Hematopoietic multipotent progenitor cell treated with erythropoietin and hydrocortisone succinate and interleukin-3 and kit ligand, for 15 days (in vitro differentiated cells): ENCODE measurements around the gene PCNX1.
"Not testable (repeated sequence)": the region's sequence is repeated elsewhere in the genome, so short reads cannot be mapped to it uniquely, and the experiment has no call there.

Source experiments
- DNase-seq: peaks from one replicate; pipeline ENCODE4 v3.0.0-alpha.2; 2015; ENCODE audit warnings: low spot score

Gene PCNX1

GRCh38 chr14:70916300-70916699, 9.0 kb downstream of the PCNX1 start:
- no peak for DNase-seq

DNA sequence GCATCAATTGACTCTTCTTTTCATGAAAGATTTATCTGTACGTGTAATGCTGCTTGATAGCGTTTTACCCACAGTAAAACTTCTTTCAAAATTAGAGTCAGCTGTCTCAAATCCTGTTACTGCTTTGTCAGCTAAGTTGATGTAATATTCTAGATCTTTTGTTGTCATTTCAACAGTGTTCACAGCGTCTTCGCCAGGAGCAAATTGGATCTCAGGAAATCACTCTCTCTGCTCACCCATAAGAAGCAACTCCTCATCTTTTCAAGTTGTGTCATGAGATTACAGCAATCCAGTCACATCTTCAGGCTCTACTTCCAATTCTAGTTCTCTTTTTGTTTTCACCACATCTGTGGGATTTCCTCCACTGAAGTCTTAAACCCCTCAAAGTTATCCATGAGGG, 9.5 kb downstream of the PCNX1 start:
- no peak for DNase-seq

GRCh38 chr14:70917633-70918032, 10.4 kb downstream of the PCNX1 start:
- DNase-seq: no peak

DNA sequence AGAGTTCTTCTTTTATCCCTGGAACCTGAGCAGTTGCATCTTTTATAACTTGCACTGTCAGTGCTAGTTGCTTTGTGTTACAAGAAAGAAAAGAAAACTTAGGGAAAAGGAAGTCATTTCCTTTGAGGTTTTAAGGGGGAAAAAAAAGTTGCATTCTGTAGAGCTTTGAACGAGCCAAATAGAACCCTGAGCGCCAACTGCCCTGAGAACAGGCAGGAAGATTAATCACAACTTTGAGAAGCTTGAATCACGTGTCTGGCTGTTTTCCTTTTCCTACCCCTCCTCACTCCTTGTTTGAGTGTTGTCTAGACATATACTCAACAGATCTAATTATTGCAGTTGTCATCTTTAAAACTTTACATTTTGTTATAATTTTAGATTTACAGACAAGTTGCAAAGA, 12.5 kb downstream of the PCNX1 start:
- DNase-seq: no peak

DNA sequence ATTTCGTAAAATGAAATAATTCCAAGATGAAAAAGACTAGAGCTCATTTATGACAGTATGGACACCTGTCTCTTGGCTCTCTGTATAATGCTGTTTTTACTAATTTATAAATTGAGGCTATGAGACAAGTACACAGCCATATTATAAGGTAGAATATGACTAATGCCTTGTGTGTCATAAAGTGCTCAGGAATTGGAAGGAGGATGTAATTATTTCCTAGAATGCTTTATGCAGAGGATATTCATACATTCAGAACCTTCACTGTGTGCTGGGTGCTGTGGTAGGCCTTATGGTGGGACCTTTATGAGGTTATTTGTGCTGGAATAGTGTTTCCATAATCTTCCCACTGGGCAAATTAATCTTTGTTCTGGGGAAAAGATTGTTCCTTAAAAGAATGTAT, 13.3 kb downstream of the PCNX1 start:
- DNase-seq: no peak

GRCh38 chr14:70921669-70922068, 14.4 kb downstream of the PCNX1 start:
- DNase-seq: no peak

DNA sequence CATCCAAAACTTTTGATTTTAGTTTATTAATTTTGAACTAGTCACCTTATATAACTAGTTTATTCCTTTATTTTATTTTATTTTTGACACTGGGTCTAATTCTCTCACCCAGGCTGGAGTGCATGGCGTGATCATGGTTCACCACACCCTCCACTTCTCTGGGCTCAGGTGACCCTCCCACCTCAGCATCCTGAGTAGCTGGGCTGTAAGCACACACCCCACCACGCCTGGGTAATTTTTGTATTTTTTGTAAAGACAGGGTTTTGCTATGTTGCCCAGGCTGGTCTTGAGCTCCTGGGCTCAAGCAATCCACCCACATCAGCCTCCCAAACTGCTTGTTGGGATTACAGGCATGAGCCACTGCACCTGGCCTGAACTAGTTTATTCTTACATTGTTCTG, 17.3 kb downstream of the PCNX1 start:
- no peak for DNase-seq

DNA sequence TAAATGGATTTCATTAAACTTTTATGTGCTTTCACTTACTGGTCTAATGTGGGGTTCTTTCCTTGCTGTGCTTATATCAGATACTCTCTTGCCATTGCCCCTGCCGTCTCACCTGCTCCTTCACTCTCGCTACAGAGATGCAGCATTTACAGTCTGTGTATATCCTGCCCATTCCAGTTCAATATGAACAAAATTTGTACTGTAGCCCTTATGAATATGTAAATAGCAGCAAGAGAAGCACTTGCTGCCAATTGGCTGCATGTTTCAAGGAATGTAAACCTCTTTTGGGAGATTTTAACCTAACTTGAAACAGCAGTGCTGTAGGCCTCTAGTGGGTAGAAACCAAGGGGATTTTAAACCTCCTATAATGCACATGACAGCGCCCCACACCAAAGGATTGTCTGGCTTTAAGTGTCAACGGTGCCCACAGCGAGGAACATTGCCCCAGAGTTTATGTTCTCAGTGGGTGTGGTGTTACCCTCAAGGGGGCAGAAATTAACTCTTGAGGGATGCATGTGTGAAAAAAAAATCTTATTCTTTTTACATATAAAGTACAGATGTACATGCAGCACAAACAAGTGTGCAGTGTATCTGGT, 19.1 kb downstream of the PCNX1 start:
- DNase-seq: no peak

DNA sequence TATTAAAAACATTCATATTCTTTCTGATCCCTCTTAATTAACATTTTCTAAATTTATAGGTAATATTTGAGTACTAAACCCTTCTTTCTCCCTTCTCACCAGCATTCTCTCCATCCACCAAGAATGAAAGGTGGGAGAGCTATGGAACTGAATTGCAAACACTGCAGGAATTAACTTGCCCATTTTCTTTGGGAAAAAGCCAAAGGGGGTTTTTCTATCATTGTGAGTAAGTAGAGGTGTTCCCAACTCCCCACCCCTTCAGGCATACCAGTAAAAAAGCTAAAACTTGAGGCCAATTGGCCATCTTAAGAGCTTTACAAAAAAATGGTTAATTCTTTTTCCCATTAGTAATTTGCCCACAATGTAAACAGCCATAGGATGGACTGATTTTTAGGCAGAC, 23.7 kb downstream of the PCNX1 start:
- DNase-seq: no peak

DNA sequence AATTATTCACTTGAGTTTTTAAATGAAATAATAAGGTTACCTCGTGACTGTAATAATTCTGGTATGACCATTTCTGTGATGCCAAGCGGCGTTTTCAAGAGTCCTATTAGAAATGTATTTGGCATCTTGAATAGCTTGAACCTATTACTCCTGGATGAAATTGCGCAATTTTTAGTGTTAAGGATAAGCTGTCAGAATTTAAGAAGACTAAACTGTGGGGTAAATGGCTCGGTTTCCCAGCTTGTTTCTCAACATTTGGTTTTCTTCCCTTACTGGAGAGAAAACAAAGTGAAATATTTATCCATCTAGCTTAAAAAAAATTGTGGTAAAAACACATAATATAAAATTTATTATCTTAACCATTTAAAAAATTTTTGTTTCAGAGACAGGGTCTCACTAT, 26.8 kb downstream of the PCNX1 start:
- DNase-seq: no peak

DNA sequence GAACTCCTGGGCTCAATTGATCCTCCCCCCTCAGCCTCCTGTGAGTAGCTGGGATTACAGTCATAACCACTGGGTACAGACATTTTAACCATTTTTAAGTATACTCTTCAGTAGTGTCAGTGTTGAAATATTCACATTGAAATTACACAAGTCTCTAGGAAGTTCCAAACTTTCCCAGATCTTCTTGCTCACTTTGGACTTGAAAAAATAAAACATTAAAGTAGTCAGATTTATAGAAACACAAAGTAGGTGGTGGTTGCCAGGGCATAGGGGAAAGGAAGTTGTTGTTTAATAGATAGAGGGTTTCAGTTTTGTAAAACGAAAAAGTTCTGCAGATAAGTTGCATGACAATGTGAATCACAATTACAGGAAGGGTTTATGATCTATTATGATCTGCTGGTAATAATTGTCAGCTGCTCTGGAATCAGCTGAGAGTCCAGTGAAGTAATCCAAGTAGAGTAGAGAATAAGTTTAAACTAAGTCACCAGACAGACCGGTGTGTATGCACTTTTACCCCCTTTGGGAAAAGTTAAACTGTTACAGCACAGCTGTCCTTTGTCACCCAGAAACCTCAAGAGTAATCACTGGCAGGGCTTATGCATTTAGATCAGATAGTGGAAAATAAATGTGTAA, 27.4 kb downstream of the PCNX1 start:
- no peak for DNase-seq

GRCh38 chr14:70935135-70935534, 27.9 kb downstream of the PCNX1 start:
- DNase-seq: no peak

GRCh38 chr14:70939693-70940092, 32.4 kb downstream of the PCNX1 start:
- DNase-seq: not testable (repeated sequence)

- not testable (repeated sequence) for DNase-seq
These were observed 34.5 kb downstream of the PCNX1 start for GRCh38 chr14:70941637-70942341.

GRCh38 chr14:70942342-70942706, 35.1 kb downstream of the PCNX1 start:
- DNase-seq: no peak

DNA sequence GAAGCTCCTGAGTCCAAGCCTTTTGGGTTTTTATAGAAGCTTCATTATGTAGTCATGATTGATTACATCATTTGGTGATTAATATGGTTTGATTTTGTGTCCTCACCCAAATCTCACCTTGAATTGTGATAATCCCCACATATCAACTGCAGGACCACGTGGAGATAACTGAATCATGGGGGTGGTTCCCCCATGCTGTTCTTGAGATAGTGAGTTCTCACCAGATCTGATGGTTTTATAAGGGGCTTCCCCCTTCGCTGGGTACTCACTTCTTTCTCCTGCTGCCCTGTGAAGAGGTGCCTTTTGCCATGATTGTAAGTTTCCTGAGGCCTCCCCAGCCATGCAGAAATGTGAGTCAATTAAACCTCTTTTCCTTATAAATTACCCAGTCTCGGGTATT, 35.5 kb downstream of the PCNX1 start:
- DNase-seq: not testable (repeated sequence)

GRCh38 chr14:70943838-70944237, 36.6 kb downstream of the PCNX1 start:
- DNase-seq: no peak

- DNase-seq: no peak
These were observed 40.5 kb downstream of the PCNX1 start for GRCh38 chr14:70947739-70948138.

DNA sequence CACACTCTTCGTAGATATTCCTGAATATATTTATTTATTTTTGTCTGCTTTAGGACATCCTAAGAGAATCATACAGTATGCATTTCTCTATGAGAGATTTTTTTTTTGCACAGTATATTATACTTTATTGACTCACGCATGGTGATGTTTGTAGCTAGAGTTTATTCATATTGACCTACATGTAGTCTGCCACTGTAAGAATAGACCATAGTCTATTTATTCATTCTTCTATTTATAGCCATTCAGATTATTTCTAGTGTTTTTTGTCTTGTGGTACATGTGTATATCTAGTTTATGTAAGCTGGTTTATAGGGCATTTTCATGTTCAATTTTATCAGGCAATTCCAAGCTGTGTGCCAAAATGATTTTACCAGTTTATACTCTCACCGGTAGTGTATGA, 45.2 kb downstream of the PCNX1 start:
- DNase-seq: no peak

DNA sequence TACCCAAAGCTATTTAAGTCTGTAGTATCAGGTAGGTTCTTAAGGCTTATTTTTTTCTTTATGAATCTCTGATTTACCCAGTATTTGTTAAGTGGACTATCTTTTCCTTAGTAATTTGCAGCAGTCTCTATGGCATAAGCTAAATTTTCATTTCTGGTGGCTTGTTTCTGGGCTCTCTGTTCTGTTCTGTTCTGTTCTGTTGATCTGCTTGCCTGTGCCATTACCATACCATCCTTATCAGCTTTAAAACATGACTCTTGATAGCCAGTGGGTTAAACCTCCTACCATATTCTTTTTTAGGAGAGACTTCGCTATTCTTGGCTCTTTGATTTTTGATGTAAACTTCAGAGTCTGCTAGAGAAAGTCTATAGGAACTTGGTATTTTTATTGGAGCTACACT, 46.8 kb downstream of the PCNX1 start:
- no peak for DNase-seq

DNA sequence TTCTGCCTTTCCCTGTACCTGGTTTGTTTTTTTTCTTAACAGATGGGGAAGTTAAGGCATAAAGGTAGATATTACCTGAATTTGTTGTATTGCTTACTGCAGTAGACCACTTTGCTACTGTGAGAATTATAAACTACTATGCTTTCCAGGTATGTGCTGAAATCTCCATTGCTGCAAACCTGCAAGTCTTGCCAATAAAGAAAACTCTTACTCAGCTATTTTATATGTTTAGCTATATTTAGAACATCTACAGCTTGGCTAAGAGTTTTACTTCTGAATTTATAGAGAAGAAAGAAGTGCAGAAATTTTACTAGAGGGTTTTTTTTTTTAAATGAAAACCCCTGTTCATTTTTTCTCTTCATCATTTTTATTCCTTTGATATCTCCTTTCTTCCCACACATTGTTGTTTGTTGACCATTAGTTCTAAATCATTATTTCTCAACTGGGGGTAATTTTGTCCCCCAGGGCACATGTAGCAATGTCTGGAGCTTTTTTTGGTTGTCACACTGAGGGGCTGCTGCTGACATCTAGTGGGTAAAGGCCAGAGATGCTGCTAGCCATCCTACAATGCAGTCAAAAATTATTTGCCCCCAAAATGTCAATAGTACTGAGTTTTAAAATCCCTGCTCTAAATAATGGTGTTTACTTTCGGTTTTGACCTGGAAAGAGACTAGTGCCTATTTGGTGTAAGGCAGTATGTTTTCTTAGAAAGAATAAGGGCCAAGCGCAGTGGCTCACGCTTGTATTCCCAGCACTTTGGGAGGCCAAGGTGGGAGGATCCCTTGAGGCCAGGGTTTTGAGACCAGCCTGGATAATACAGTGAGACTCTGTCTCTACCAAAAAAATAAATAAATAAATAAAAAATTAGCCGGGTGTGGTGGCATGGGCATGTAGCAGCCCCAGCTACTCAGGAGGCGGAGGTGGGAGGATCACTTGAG, 48.6 kb downstream of the PCNX1 start:
- no peak for DNase-seq

DNA sequence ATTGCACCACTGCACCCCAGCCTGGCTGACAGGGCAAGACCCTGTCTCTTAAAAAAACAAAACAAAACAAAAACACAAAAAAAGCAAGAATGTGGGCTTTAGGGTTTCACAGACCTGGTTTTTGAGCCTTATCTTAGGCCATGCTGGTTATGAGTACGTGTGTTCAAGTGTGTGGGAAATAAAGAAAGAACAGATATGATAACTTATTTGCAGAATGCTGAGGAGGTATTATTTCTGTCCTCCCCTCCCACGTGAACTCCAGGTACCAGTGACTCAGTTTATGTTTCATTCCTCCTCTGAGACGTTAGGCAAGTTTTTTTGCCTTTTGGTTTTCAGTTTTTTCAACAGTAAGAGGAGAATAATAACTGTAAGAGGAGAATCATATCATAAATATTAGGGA, 49.3 kb downstream of the PCNX1 start:
- no peak for DNase-seq

- no peak for DNase-seq
These were observed 50.5 kb downstream of the PCNX1 start for GRCh38 chr14:70957710-70958109.
